MG63 (cell line): Measurements from ENCODE around the gene TRDN. TPM values are rescaled to one million over a fixed set of nuclear protein-coding genes. Genes with fewer than 3 reads are reported as not detected.

Source experiments
- DNase-seq: peaks from one replicate; pipeline ENCODE4 v3.0.0-alpha.2; 2020
- H3K27me3 ChIP-seq: fragments of 250-450 bp; sonication (Bioruptor Pico); 2 replicates; pipeline ENCODE4 v1.5.1; 2020; ENCODE audit warnings: mild to moderate bottlenecking, moderate library complexity
- H3K36me3 ChIP-seq: fragments of 250-450 bp; sonication (Bioruptor Pico); 2 replicates; pipeline ENCODE4 v1.5.1; 2020; ENCODE audit warnings: mild to moderate bottlenecking, moderate library complexity
- H3K4me3 ChIP-seq: fragments of 250-450 bp; sonication (Bioruptor Pico); 2 replicates; pipeline ENCODE4 v1.5.1; 2020; ENCODE audit warnings: mild to moderate bottlenecking, moderate library complexity
- H3K9me3 ChIP-seq: fragments of 250-450 bp; sonication (Bioruptor Pico); 2 replicates; pipeline ENCODE4 v1.5.1; 2020; ENCODE audit warnings: mild to moderate bottlenecking, moderate library complexity
- total RNA-seq: library from RNA; depleted of rRNA; stranded (reverse); fragments of >200 nt; shearing (Covaris generic); gene quantifications from 2 replicates; pipeline ENCODE4 v1.2.3, GENCODE V29; 2014; ENCODE audit warnings: low replicate concordance

Gene TRDN
- total RNA-seq, 1 experiment from 2014 or later = not detected

- DNase-seq = no peak
- Histone ChIP-seq H3K9me3 (no peaks in the 10 kb centered on the region), H3K27me3 (no peaks in the 10 kb centered on the region), H3K4me3 (no peak overlapping the region), H3K36me3 (no peaks in the 10 kb centered on the region)
Measured at GRCh38 chr6:123547216-123547978, 89.4 kb downstream of the TRDN start.

- H3K4me3 ChIP-seq = no peak overlapping the region
- H3K27me3 ChIP-seq = no peaks in the 10 kb centered on the region
- no peaks in the 10 kb centered on the region for H3K36me3 ChIP-seq
- H3K9me3 ChIP-seq = no peaks in the 10 kb centered on the region
- no peak for DNase-seq
Measured at GRCh38 chr6:123546537-123546936, 90.2 kb downstream of the TRDN start.

GRCh38 chr6:123541462-123541861, 95.3 kb downstream of the TRDN start:
- DNase-seq = no peak
- Histone ChIP-seq H3K27me3 (no peaks in the 10 kb centered on the region), H3K9me3 (no peaks in the 10 kb centered on the region), H3K4me3 (no peak overlapping the region), H3K36me3 (no peaks in the 10 kb centered on the region)

- Histone ChIP-seq H3K4me3 (no peak overlapping the region), H3K27me3 (no peaks in the 10 kb centered on the region), H3K36me3 (no peaks in the 10 kb centered on the region), H3K9me3 (no peaks in the 10 kb centered on the region)
- DNase-seq = no peak
Measured at GRCh38 chr6:123533862-123534648, 102.7 kb downstream of the TRDN start.

- no peak for DNase-seq
- H3K4me3 ChIP-seq = no peak overlapping the region
- H3K36me3 ChIP-seq = no peaks in the 10 kb centered on the region
- no peaks in the 10 kb centered on the region for H3K27me3 ChIP-seq
- H3K9me3 ChIP-seq = no peaks in the 10 kb centered on the region
Measured at GRCh38 chr6:123529843-123530242, 106.9 kb downstream of the TRDN start.

- Histone ChIP-seq H3K36me3 (no peaks in the 10 kb centered on the region), H3K9me3 (no peaks in the 10 kb centered on the region), H3K27me3 (no peaks in the 10 kb centered on the region), H3K4me3 (no peak overlapping the region)
- no peak for DNase-seq
Measured at GRCh38 chr6:123529058-123529457, 107.7 kb downstream of the TRDN start.

GRCh38 chr6:123527406-123527805, 109.3 kb downstream of the TRDN start:
- no peak overlapping the region for H3K4me3 ChIP-seq
- H3K36me3 ChIP-seq = no peaks in the 10 kb centered on the region
- H3K27me3 ChIP-seq = no peaks in the 10 kb centered on the region
- no peaks in the 10 kb centered on the region for H3K9me3 ChIP-seq
- DNase-seq = no peak

- DNase-seq = no peak
- Histone ChIP-seq H3K36me3 (no peaks in the 10 kb centered on the region), H3K27me3 (no peaks in the 10 kb centered on the region), H3K4me3 (no peak overlapping the region), H3K9me3 (no peaks in the 10 kb centered on the region)
Measured at GRCh38 chr6:123526128-123526527, 110.6 kb downstream of the TRDN start.

- H3K36me3 ChIP-seq = no peaks in the 10 kb centered on the region
- no peaks in the 10 kb centered on the region for H3K27me3 ChIP-seq
- H3K9me3 ChIP-seq = no peaks in the 10 kb centered on the region
- no peak for DNase-seq
- H3K4me3 ChIP-seq = no peak overlapping the region
Measured at GRCh38 chr6:123524781-123525180, 112.0 kb downstream of the TRDN start.

GRCh38 chr6:123520217-123520616, 116.5 kb downstream of the TRDN start:
- H3K27me3 ChIP-seq = no peaks in the 10 kb centered on the region
- H3K36me3 ChIP-seq = no peaks in the 10 kb centered on the region
- DNase-seq = no peak
- no peak overlapping the region for H3K4me3 ChIP-seq
- no peaks in the 10 kb centered on the region for H3K9me3 ChIP-seq

GRCh38 chr6:123519189-123519505, 117.6 kb downstream of the TRDN start:
- Histone ChIP-seq H3K27me3 (no peaks in the 10 kb centered on the region), H3K9me3 (no peaks in the 10 kb centered on the region), H3K4me3 (no peak overlapping the region), H3K36me3 (no peaks in the 10 kb centered on the region)
- DNase-seq = no peak

- DNase-seq = no peak
- no peaks in the 10 kb centered on the region for H3K9me3 ChIP-seq
- no peaks in the 10 kb centered on the region for H3K27me3 ChIP-seq
- H3K36me3 ChIP-seq = no peaks in the 10 kb centered on the region
- H3K4me3 ChIP-seq = no peak overlapping the region
Measured at GRCh38 chr6:123518441-123519188, 118.1 kb downstream of the TRDN start.

GRCh38 chr6:123515715-123516114, 121.0 kb downstream of the TRDN start:
- DNase-seq = no peak
- no peaks in the 10 kb centered on the region for H3K36me3 ChIP-seq
- H3K27me3 ChIP-seq = no peaks in the 10 kb centered on the region
- no peak overlapping the region for H3K4me3 ChIP-seq
- H3K9me3 ChIP-seq = no peaks in the 10 kb centered on the region

- DNase-seq = no peak
- Histone ChIP-seq H3K36me3 (no peaks in the 10 kb centered on the region), H3K9me3 (no peaks in the 10 kb centered on the region), H3K4me3 (no peak overlapping the region), H3K27me3 (no peaks in the 10 kb centered on the region)
Measured at GRCh38 chr6:123509112-123509511, 127.6 kb downstream of the TRDN start.

GRCh38 chr6:123508290-123508689, 128.5 kb downstream of the TRDN start:
- H3K9me3 ChIP-seq = no peaks in the 10 kb centered on the region
- no peak for DNase-seq
- no peaks in the 10 kb centered on the region for H3K36me3 ChIP-seq

GRCh38 chr6:123507582-123507981, 129.2 kb downstream of the TRDN start:
- Histone ChIP-seq H3K9me3 (no peaks in the 10 kb centered on the region), H3K36me3 (no peaks in the 10 kb centered on the region), H3K4me3 (no peak overlapping the region), H3K27me3 (no peaks in the 10 kb centered on the region)
- no peak for DNase-seq

More at GRCh38 chr6:123508290-123508689, 128.5 kb downstream of the TRDN start:
- no peak overlapping the region for H3K4me3 ChIP-seq
- H3K27me3 ChIP-seq = no peaks in the 10 kb centered on the region

GRCh38 chr6:123503619-123504018, 133.1 kb downstream of the TRDN start:
- Histone ChIP-seq H3K4me3 (no peak overlapping the region), H3K9me3 (no peaks in the 10 kb centered on the region), H3K36me3 (no peaks in the 10 kb centered on the region), H3K27me3 (no peaks in the 10 kb centered on the region)
- DNase-seq = no peak
